Measurements from ENCODE around the gene ZBTB20.

Gene ZBTB20

DNA sequence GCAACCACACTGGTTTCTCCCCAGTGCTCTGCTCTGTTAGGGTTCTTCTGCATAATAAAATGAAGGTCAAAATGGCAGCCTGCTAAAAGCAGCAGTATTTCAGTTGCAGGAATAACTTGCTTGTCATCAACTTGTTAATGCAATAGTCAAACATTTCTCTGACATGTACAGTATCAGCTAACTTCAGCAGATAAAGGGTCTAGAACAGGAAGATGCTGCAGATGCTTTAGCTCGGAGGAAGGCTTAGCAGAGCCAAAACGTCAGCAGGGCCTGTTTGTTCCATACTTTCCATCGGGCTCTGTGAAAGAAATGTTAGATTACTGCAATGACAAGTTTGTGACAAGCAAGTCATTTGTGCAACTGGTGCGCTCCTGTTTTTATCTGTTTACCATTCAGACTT, 561.4 kb downstream of the ZBTB20 start:
- H3K4me3 ChIP-seq (ENCODE audit: low read depth, low read length): no peak overlapping the region
- CTCF ChIA-PET: no interaction called here
- TF ChIP-seq, protein P1, sequence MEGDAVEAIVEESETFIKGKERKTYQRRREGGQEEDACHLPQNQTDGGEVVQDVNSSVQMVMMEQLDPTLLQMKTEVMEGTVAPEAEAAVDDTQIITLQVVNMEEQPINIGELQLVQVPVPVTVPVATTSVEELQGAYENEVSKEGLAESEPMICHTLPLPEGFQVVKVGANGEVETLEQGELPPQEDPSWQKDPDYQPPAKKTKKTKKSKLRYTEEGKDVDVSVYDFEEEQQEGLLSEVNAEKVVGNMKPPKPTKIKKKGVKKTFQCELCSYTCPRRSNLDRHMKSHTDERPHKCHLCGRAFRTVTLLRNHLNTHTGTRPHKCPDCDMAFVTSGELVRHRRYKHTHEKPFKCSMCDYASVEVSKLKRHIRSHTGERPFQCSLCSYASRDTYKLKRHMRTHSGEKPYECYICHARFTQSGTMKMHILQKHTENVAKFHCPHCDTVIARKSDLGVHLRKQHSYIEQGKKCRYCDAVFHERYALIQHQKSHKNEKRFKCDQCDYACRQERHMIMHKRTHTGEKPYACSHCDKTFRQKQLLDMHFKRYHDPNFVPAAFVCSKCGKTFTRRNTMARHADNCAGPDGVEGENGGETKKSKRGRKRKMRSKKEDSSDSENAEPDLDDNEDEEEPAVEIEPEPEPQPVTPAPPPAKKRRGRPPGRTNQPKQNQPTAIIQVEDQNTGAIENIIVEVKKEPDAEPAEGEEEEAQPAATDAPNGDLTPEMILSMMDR (IDR thresholded peaks at IDR 0.05; ENCODE audit: insufficient read depth, low read length, missing control alignments): no peak
- POLR2A ChIA-PET: no interaction called here
- DNase-seq (ENCODE audit: low read depth, low spot score): no peak

DNA sequence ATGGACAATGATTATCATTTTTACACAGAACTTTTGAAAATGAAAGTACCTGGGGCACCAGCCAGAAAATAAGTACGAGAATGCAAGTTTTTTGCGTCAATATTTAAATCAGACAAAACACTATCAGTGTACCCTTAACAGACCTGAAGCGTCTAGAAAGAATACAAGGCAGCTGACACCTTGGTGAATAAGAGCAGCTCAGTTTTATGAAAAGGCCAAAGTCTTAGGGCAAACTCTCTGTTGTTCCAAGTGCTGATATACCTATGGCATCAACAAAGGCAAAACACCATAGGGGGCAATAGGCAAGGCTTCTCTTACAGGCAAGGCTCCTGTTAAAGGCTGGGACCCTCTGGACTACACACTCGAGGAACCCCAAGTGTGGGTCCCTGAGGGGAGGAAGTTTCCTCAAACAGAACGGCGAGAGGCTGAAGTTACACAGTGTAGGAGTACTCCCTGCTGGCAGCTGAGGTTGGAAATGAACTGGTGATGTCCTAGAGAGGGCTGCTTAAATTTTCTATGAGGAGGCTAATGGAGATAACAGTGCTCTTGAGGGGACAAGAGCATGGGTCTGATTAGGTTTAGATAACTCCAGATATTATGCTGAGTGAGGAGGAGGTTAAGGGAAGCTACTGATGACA, 562.2 kb downstream of the ZBTB20 start:
- ChIA-PET POLR2A (no interaction called here), CTCF (no interaction called here)
- DNase-seq (ENCODE audit: low read depth, low spot score): no peak
- no peak overlapping the region for H3K4me3 ChIP-seq (ENCODE audit: low read depth, low read length)
- TF ChIP-seq, protein P1 (IDR thresholded peaks at IDR 0.05; ENCODE audit: insufficient read depth, low read length, missing control alignments): no peak

DNA sequence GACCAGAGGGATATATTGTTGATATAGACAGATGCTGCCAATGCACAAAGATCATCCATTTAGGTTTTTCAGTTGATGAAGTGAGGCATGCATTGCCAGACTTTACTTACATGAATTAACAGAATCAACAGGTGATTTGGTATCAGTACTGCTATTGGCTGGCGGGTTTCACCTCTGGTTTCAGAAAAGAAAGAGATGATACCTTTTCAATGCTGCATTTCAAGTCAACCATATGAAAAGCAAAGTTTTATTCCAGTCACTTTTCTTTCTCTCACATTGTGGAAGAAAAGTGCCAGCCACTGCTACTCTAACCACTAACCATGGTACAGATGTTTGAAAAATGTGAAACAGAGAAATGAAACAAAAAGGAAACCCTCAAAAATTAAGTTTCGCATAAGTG, 564.2 kb downstream of the ZBTB20 start:
- POLR2A ChIA-PET: no interaction called here
- no peak overlapping the region for H3K4me3 ChIP-seq (ENCODE audit: low read depth, low read length)
- CTCF ChIA-PET: no interaction called here
- no peak for DNase-seq (ENCODE audit: low read depth, low spot score)
- TF ChIP-seq, protein P1 (IDR thresholded peaks at IDR 0.05; ENCODE audit: insufficient read depth, low read length, missing control alignments): no peak

DNA sequence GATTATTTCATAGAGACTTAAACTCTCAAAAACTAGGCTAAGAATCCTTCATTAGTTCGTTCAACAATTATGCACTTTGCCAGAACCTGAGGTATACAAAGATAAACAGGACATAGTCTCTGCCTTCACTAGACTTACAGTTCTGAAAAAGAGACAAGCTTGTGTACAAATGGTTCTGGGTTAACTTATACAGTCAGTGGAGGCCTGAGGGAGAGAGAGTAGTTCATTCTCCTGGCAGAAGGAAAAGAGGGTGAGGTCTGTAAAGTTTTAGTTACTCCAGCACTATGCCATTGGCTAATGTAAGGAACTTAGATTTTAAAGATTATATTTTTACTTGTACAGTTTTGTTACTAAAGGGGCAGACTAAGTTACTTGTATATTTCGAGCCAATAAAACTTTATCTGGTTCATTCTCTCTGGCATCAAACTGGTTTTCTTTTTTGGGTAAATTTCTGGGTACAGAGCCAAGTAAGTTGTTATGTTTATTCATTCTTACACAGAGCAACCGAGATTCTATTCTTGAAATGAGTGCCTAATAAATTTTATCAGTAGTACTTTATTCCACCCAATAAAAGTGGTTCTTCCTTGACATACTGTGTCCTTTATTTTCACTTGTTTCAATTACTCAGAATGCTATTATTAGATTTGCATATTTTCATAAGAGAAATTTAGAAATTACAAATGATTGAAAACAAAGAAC, 574.6 kb downstream of the ZBTB20 start:
- POLR2A ChIA-PET: no interaction called here

DNA sequence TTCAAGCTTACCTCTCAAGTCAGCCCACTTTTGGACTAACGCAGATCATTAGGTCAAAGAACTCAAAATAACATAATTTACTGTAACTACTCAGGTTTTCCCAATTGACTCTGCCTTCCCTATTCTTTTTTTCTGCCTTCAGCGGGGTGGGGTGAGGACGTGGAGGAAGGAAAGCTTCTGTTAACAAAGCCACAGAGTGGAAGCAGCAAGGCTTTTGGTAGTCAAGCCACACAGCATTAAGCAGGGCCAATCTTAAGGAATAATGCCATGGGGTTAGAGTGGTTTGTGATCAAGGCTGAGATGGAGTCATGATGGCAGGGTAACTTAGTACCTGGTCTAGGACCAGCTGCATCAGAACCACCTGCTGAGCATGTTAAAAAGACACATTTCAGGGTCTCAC, 575.7 kb downstream of the ZBTB20 start:
- POLR2A ChIA-PET: no interaction called here
- no peak for DNase-seq (ENCODE audit: low read depth, low spot score)
- no peak overlapping the region for H3K4me3 ChIP-seq (ENCODE audit: low read depth, low read length)
- TF ChIP-seq, protein P1 (IDR thresholded peaks at IDR 0.05; ENCODE audit: insufficient read depth, low read length, missing control alignments): no peak
- CTCF ChIA-PET: no interaction called here

More for the DNA sequence above, 574.6 kb downstream of the ZBTB20 start:
- CTCF ChIA-PET: no interaction called here
- H3K4me3 ChIP-seq (ENCODE audit: low read depth, low read length): no peak overlapping the region
- TF ChIP-seq, protein P1 (IDR thresholded peaks at IDR 0.05; ENCODE audit: insufficient read depth, low read length, missing control alignments): no peak
- DNase-seq (ENCODE audit: low read depth, low spot score): no peak

DNA sequence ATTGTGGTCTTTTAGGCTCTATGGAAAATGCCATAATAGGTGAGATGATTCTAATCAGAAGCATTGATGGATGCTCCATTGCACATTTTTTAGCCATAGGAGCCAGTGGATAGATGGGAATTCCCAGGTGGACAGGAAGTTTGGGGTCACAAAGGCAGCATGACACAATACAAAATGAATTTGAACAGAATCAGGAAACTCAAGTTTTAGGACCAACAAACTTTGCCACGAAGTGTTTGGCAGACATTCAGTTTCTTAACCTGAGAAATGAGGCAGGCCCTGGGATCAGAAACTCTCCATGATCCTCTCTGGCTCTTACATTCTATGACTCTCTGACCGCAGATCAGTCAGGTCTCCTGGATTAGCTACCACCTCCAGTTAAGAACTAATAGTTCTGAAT, 577.9 kb downstream of the ZBTB20 start:
- H3K4me3 ChIP-seq (ENCODE audit: low read depth, low read length): no peak overlapping the region
- CTCF ChIA-PET: interaction anchor here (1.0 kb wide), 1 partner anchor 8 kb away, joined by 3 read pairs; no protein-coding TSS in a partner anchor
- no peak for DNase-seq (ENCODE audit: low read depth, low spot score)
- TF ChIP-seq, protein P1 (IDR thresholded peaks at IDR 0.05; ENCODE audit: insufficient read depth, low read length, missing control alignments): no peak
- POLR2A ChIA-PET: no interaction called here

Data from AG04449 (cell line).